Colon (tissue), 2 donors: ENCODE data around the gene EBPL.
"Not testable (repeated sequence)": the region's sequence is repeated elsewhere in the genome, so short reads cannot be mapped to it uniquely, and the experiment has no call there.

Experiments used
- FAIRE-seq: peaks from 2 replicates; lab custom pipeline; 2012; peaks lifted over from hg19 to GRCh38; lab: Jason Lieb, UNC
- donor health status: control.
- donor health status: control.

EBPL gene

GRCh38 chr13:49635599-49636433 is 55.5 kb downstream of the EBPL start:
- no peak for FAIRE-seq

GRCh38 chr13:49633710-49634109 is 57.6 kb downstream of the EBPL start:
- no peak for FAIRE-seq

DNA sequence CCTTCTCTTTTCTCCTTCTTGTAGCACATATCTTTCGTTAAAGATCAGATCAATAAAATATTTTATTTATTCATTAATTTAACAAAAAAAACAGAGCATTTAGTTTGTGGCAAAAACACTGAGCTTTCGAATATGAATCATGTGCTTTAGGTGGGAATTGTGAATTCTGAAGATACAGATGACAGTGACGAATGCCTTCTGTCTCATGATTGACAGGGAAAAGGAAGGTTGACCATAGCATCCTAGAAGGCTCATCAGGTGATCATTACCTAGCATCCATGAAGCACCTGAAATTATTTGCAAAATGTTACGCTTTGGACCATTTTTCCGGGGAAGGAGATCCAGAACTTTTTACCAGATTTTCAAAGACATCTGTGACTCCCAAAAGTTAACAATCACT is 59.1 kb downstream of the EBPL start:
- no peak for FAIRE-seq

GRCh38 chr13:49630580-49630979 is 60.7 kb downstream of the EBPL start:
- FAIRE-seq = no peak

- FAIRE-seq = no peak
Measured at GRCh38 chr13:49629947-49630346, 61.3 kb downstream of the EBPL start.

DNA sequence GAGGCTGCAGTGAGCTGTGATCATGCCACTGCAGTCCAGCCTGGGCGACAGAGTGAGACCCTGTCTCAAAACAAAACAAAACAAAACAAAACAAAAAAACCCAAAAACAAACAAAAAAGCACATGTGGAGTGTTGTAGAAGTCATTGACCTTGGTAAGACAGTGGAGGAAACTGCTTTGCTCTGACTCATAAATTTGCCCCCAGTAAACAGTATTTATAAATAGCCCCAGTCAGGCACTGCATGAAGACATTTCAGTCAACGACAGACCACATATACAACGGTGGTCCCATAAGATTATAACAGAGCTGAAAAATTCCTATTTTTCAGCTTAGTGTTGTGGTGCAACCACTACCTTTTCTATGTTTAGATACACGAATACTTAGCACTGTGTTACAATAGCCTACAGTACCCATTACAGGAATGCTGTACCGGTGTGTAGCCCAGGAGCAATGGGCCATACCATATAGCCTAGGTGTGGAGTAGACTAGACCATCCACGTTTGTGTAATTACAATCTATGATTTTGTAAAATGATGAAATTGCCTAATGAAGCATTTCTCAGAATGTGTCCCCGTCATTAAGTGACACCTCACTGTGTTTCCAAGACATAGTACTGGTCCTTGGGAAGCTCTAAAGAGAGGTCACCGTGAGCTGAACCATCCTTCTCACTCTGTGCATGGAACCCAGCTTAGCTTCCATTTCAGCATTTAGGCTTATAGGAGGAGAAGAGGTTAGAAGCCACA is 61.9 kb downstream of the EBPL start:
- no peak for FAIRE-seq

DNA sequence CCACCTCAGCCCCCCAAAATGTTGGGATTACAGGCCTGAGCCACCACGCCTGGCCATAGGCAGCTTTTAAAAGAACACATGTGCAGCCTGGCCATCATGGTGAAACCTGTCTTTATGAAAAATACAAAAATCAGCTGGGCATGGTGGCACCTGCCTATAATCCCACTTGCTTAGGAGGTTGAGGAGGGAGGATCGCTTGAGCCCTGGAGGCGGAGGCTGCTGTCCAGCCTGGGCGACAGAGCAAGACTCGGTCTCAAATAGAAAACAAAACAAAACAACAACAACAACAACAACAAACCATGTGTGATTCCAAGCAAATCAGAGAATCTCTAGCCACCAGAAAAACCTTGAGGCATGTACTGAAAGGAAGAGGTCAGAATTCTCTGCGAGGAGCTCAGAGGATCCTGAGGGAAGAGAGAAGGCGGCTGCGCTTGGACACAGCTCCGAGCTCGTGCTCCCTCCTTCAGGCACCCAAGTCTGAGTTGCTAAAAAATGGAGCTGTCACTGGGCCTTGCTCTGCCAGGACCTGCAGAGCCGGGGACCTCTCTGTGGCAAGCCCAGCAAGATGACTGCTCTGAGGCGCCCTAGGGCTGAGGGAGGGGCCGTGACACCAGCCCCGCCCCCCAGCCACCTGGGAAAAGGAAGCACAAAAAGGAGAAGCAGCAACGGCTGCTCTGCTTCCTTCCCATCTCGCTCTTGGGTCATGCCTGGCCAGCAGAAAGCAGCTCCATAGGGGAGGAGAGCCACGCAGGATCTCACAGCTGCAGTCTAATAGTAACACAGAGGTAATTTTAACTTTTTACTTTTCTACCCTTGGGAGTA is 63.2 kb downstream of the EBPL start, which contains the start of gene ARL11:
ARL11 (plus strand) TSS at position 677 of the 822 bp plus-strand sequence. CDS start 1,941 bp downstream, outside the sequence.
- no peak for FAIRE-seq

GRCh38 chr13:49625392-49626079 is 65.8 kb downstream of the EBPL start:
- no peak for FAIRE-seq

- no peak for FAIRE-seq
Measured at GRCh38 chr13:49624229-49624628, 67.1 kb downstream of the EBPL start.

DNA sequence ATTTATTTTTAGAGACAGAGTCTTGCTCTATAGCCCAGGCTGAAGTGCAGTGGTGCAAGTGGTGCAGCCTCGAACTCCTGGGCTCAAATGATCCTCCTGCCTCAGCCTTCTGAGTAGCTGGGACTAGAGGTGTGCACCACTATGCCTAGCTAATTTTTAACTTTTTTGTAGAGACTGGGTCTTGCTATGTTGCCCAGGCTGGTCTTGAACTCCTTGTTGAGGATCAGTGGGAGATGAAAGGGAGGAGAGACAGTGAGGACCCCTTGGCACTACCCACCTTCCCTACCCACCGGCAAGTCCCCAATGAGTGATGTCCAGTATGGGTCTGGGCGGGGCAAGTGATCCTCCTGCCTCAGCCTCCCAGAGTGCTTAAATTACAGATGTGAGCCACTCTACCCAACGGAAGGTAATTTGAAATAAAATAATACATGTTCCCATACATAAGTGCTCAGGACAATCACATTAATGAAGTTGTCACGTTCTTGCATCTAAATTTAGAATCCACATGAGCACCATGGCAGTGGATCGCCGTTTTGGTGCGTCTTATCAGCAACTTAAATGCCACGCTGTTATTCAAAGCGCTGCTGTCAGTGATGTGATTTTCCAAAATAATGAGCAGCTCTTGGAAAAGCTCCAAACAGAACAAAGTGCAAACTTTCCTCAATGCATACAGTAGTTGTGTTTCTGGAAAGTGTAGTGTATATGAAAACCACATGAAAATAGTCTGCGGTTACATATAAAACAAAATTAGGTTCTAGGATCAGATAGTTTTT is 68.9 kb downstream of the EBPL start:
- no peak for FAIRE-seq

DNA sequence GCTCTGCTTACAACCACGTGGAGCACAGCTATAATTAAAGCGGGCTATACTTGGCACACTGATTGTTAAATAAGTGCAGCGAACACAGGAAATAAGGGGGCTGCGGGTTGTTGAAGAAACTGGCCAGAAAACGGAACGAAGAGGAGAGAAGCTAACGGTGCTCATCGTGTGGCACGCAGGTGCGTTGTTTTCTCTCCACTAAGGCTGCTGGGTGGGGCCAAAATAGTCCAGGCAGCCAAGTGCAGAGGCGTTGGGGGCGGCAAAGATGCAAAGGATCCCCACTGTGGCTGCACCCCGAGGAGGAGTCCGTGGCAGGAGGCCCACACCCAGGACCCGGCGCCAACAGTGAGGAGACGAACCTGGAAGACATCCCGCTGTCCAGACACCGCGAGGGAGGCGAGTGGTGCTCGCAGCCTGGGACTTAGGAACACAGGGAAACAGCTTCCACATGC is 71.1 kb downstream of the EBPL start:
- no peak for FAIRE-seq

DNA sequence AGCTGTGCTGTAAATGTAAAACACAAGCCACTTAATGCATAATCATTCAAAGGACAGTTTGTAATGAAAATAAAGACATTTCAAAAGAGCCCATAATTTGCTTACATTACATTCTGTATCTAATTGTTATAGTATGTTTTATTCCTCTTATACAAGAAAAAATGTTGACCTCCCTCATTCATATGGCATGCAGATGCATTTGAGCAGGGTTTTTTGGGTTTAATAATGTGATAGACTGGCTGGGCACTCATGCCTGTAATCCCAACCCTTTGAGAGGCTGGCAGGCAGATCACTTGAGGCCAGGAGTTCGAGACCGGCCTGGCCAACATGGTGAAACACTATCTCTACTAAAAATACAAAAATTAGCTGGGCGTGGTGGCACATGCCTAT is 74.6 kb downstream of the EBPL start:
- FAIRE-seq = no peak

DNA sequence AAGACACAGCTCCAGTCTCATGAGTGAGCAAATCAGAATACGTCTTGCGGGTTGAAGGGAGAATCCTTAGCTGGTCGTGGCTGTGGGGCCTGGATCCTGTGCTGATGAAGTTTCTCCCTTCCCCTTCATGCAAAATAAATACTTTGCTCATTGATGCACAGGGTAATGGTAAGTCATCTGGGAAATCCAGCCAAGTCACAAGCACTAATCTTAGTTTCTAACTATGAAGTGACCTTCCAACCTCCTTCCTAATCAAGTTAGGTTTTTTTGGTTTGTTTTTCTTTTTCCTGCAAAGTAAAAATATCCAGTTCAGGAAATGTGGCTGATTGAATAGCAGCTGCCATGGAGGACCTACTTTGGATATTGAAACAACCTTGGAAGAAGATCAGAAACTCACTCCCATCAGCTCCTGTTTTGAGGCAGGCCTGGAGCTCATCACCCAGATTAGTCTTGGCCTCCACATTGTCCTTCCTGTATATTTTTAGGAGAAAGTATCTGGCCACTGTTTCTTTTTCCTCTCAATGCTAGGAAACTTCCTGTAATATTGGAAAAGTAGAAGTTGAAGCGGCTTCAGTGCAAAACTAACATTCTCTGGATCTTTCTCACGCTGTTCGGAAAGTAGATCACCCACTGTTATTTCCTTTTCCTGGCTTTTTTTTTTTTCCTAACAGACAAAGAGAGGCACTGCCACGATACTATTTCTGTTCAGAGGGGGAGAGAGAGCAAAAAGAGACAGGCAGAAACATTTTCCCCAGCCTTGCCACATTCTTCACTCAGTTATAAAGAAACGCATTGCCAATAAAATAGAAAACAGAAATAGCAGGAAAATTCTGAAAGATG is 75.2 kb downstream of the EBPL start:
- FAIRE-seq = no peak

DNA sequence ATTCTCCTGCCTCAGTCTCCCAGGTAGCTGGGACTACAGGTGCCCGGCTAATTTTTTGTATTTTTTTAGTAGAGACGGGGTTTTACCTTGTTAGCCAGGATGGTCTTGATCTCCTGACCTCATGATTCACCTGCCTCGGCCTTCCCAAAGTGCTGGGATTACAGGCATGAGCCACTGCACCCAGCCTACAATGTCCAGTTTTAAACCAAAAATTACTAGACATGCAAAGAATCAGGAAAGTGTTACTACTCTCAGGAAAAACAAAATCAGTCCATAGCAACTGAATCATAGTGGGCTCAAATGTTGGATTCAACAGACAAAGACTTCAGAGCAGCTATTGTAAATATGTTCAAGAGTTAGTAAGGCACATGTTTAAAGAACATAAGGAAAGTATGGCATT is 79.2 kb downstream of the EBPL start:
- FAIRE-seq = not testable (repeated sequence)
